K562 (cell line): ENCODE data around the gene NHSL2. TPM values are rescaled to one million over a fixed set of nuclear protein-coding genes. Genes with fewer than 3 reads are reported as not detected.

ENCODE experiments used
- ATAC-seq: fragments of 200-7000 bp; cut with Tn5 transposase; 3 replicates; pipeline ENCODE4 v1.9.1; 2020; ENCODE audit warnings: moderate library complexity
- BruUV-seq: library from RNA; stranded (reverse); fragments of 400-500 nt; replicated peaks from 2 replicates; lab custom pipeline; 2021; lab: Mats Ljungman, UMichigan
- CTCF ChIA-PET: fragments of 300-600 bp; formaldehyde crosslinking; extraction: SDS; loops from one replicate; lab custom pipeline; 2021; ENCODE audit warnings: low intra/inter-chr PET ratio; lab: Yijun Ruan, JAX
- POLR2A ChIA-PET: fragments of 300-600, 350-650 bp; sonication (Branson Sonifier 250); formaldehyde crosslinking; extraction: SDS; loops from one replicate; lab custom pipeline; 2021; ENCODE audit warnings: antibody characterized with exemption, inconsistent platforms; lab: Yijun Ruan, JAX
- DNase-seq, 4 experiments: peaks; one replicate each; pipeline versions ENCODE4 v3.0.0 to v3.0.0-alpha.2; 2011 to 2018; ENCODE audit warnings: low spot score in 3 of 4, mixed read lengths in 3 of 4; ENCODE audit errors: extremely low read depth in 1 of 4
- FAIRE-seq: peaks from 2 replicates; lab custom pipeline; 2011; peaks lifted over from hg19 to GRCh38; lab: Jason Lieb, UNC
- H2AFZ ChIP-seq: 2 replicates; pipeline ENCODE4 v1.6.0; 2011; ENCODE audit warnings: low read depth, low read length, control low read depth, inconsistent platforms
- H3K27ac ChIP-seq: fragments of 200-600 bp; 3 replicates; pipeline ENCODE4 v1.8.0; 2011; ENCODE audit warnings: low read depth, mild to moderate bottlenecking, control low read depth, inconsistent platforms, low read length, moderate library complexity, mixed read lengths; ENCODE audit errors: extremely low read depth
- H3K27me3 ChIP-seq, 2 experiments: fragments of 300-600 bp in 1 of 2; 2 replicates in 1 of 2; 3 replicates in 1 of 2; pipeline versions ENCODE4 v1.6.0 to v1.8.0; 2011; ENCODE audit warnings: inconsistent platforms in 2 of 2, low read length in 2 of 2, mild to moderate bottlenecking in 1 of 2, mixed read lengths in 1 of 2, moderate library complexity in 1 of 2; ENCODE audit not compliant: control insufficient read depth in 2 of 2, insufficient read depth in 2 of 2
- H3K36me3 ChIP-seq: fragments of 300-600 bp; 3 replicates; pipeline ENCODE4 v1.8.0; 2011; ENCODE audit warnings: mild to moderate bottlenecking, low read length, inconsistent platforms; ENCODE audit not compliant: control insufficient read depth, insufficient read depth
- H3K4me1 ChIP-seq, 2 experiments: fragments of 200-600 bp in 1 of 2; replicated peaks in 1 of 2; 2 replicates in 1 of 2; 3 replicates in 1 of 2; pipeline versions ENCODE4 v1.5.1 to v1.8.0; 2011; ENCODE audit warnings: inconsistent platforms in 2 of 2, low read length in 2 of 2, mild to moderate bottlenecking in 1 of 2, mixed read lengths in 1 of 2, moderate library complexity in 1 of 2; ENCODE audit not compliant: control insufficient read depth in 2 of 2, insufficient read depth in 2 of 2
- H3K4me2 ChIP-seq: 2 replicates; pipeline ENCODE4 v1.6.1; 2011; ENCODE audit warnings: low read length, control low read depth, inconsistent platforms, mixed read lengths; ENCODE audit not compliant: insufficient read depth
- H3K4me3 ChIP-seq: fragments of 200-600 bp; sonication (generic), shearing (Covaris generic); 2 replicates; pipeline ENCODE4 v1.5.1; 2016; ENCODE audit warnings: control low read depth, inconsistent platforms
- H3K79me2 ChIP-seq: fragments of 200-600 bp; 3 replicates; pipeline ENCODE4 v1.8.0; 2011; ENCODE audit warnings: low read length, inconsistent platforms; ENCODE audit not compliant: control insufficient read depth, insufficient read depth
- H3K9ac ChIP-seq, 2 experiments: 2 replicates each; pipeline versions ENCODE4 v1.6.0 to v1.6.1; 2011; ENCODE audit warnings: low read depth in 2 of 2, low read length in 2 of 2, control low read depth in 1 of 2, inconsistent platforms in 1 of 2, mild to moderate bottlenecking in 1 of 2, mixed read lengths in 1 of 2; ENCODE audit not compliant: insufficient read depth in 1 of 2
- H3K9me1 ChIP-seq: one replicate; pipeline ENCODE4 v1.6.0; 2011; ENCODE audit warnings: inconsistent platforms, mild to moderate bottlenecking, low read length, moderate library complexity; ENCODE audit not compliant: control insufficient read depth, insufficient read depth
- H3K9me3 ChIP-seq: replicated peaks from 2 replicates; pipeline ENCODE4 v1.5.1; 2011; ENCODE audit warnings: low read depth, low read length, inconsistent platforms; ENCODE audit not compliant: control insufficient read depth, insufficient read depth
- H4K20me1 ChIP-seq: replicated peaks from 2 replicates; pipeline ENCODE4 v1.6.1; 2011; ENCODE audit warnings: low read length, inconsistent platforms, mixed read lengths; ENCODE audit not compliant: control insufficient read depth, insufficient read depth
- CBX8 ChIP-seq: fragments of 200-600 bp; sonication (generic); IDR thresholded peaks from 2 replicates; pipeline ENCODE4 v1.6.1; 2012; ENCODE audit warnings: borderline replicate concordance, mixed run types, low read depth, mild to moderate bottlenecking, moderate library complexity, mixed read lengths, low read length, control low read depth, inconsistent platforms; ENCODE audit not compliant: poor library complexity, severe bottlenecking; ENCODE audit errors: extremely low read depth
- ILF3 ChIP-seq: fragments of 450-650 bp; IDR thresholded peaks from 2 replicates; pipeline ENCODE4 v1.6.1; 2018; ENCODE audit warnings: antibody characterized with exemption, mild to moderate bottlenecking, moderate library complexity, borderline replicate concordance
- JUNB ChIP-seq: fragments of 450-650 bp; formaldehyde crosslinking; conservative IDR thresholded peaks from 2 replicates; pipeline ENCODE4 v1.4.0; 2020; ENCODE audit warnings: mild to moderate bottlenecking
- PHF20 ChIP-seq: fragments of 450-650 bp; IDR thresholded peaks from 2 replicates; pipeline ENCODE4 v1.6.1; 2018; ENCODE audit not compliant: partially characterized antibody
- POU5F1 ChIP-seq: fragments of 150-350 bp; IDR thresholded peaks from 2 replicates; pipeline ENCODE4 v1.6.1; 2014; ENCODE audit warnings: borderline replicate concordance, low read length, low read depth, mild to moderate bottlenecking; ENCODE audit not compliant: partially characterized antibody
- SAP30 ChIP-seq: fragments of 200-600 bp; sonication (generic); IDR thresholded peaks from 2 replicates; pipeline ENCODE4 v1.6.1; 2012; ENCODE audit warnings: borderline replicate concordance, low read depth, mild to moderate bottlenecking, moderate library complexity, low read length, control low read depth, inconsistent platforms; ENCODE audit not compliant: insufficient read depth, poor library complexity, severe bottlenecking
- WGBS: fragments of 100-300 bp; shearing (Covaris generic); methylation state at CpG from one replicate; pipeline ENCODE4 v1.1.6; 2016; ENCODE audit warnings: low coverage, mixed read lengths; ENCODE audit not compliant: insufficient coverage; ENCODE audit errors: missing lambda C conversion rate; 5-methylcytosine and 5-hydroxymethylcytosine counted together
- in situ Hi-C: fragments of 300-500 bp; cut with MboI; formaldehyde crosslinking; loops from 4 replicates; pipeline ENCODE4 v1.15.0; 2018; ENCODE audit warnings: inconsistent platforms, mixed read lengths
- intact Hi-C: fragments of 100-400 bp; cut with micrococcal nuclease; formaldehyde crosslinking; loops from 2 replicates; pipeline ENCODE4 v1.14.2; 2022
- polyA plus RNA-seq, 8 experiments: library from polyadenylated mRNA; depleted of rRNA in 4 of 8; stranded (reverse) in 5 of 8; unstranded in 3 of 8; fragments of >200 nt; fragmentation: Nextera tagmentation in 2 of 8; fragmentation: Illumina TruSeq in 1 of 8; extraction: Ambion mirVana in 2 of 8; extraction: Trizol in 1 of 8; gene quantifications; 2 replicates each; pipeline versions ENCODE4 v1.2.1 to v1.2.3, GENCODE V29; 2011 to 2014; ENCODE audit warnings: inconsistent platforms in 1 of 8, missing spikeins in 1 of 8
- total RNA-seq, 7 experiments: library from RNA; depleted of rRNA in 6 of 7; stranded (reverse); fragments of >200 nt in 6 of 7; fragmentation: Illumina TruSeq in 2 of 7; extraction: Trizol in 2 of 7; gene quantifications; 2 replicates each; pipeline versions ENCODE4 v1.2.1 to v1.2.3, GENCODE V29; 2011 to 2021; ENCODE audit warnings: low replicate concordance in 1 of 7
- TF ChIP-seq, protein P1 (sequence below): IDR thresholded peaks from 3 replicates; pipeline ENCODE4 v1.6.1; 2011; ENCODE audit warnings: borderline replicate concordance, mild to moderate bottlenecking, moderate library complexity; ENCODE audit not compliant: insufficient read length; ENCODE audit errors: extremely low read depth
- TF ChIP-seq, protein P2 (sequence below), 2 experiments: fragments of 450-650 bp; IDR thresholded peaks; 2 replicates each; pipeline ENCODE4 v1.6.1; 2016

Gene NHSL2
- total and polyA plus RNA-seq, 9 of the 15 experiments (the other 6 are each of a cell fraction or from before 2014, with no cell fraction given) = 0.02 TPM; not detected in 8

DNA sequence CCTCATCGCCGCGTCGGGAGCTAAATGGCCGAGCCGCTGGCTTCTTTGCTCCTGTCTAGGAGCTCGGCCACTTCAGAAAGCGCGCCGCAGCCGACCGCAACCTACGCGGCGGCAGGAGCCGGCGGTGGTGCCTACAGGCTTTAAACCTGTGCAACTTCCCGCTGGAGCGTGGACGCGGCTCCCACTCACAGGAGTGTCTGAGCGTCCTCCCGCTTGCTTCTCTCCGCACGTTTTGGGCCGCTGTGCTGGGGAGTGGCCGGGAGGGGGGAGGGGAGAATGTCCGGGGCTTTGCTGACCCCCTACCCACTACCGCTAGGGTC lies 1.0 kb downstream of the NHSL2 start:
- BruUV-seq = no TSS peak
- no peak overlapping the region for H3K4me2 ChIP-seq
- no peak overlapping the region for H2AFZ ChIP-seq
- H3K79me2 ChIP-seq = no peaks in the 10 kb centered on the region
- DNase-seq (no peak), ATAC-seq (no peak)
- intact Hi-C loops (no loop called here), in situ Hi-C loops (no loop called here)
- H3K4me3 ChIP-seq = no peak overlapping the region
- no peaks in the 10 kb centered on the region for H3K36me3 ChIP-seq
- H3K4me1 ChIP-seq = peaks cover 0 to 12% of the 10 kb centered on the region in 2 experiments; a peak in 1 of 5 replicates
- ChIA-PET POLR2A (no interaction called here), CTCF (no interaction called here)
- no peaks in the 10 kb centered on the region for H3K9me1 ChIP-seq
- H4K20me1 ChIP-seq = no peaks in the 10 kb centered on the region
- no peaks in the 10 kb centered on the region for H3K9me3 ChIP-seq
- H3K9ac ChIP-seq = no peak overlapping the region; a peak in 1 of 4 replicates
- WGBS = 0% methylated on average over 1 of the region's 29 CpGs
- H3K27me3 ChIP-seq = peaks cover 0 to 22% of the 10 kb centered on the region in 2 experiments; a peak in 2 of 5 replicates
- TF ChIP-seq ILF3 (no peak), POU5F1 (no peak), PHF20 (no peak), SAP30 (no peak), CBX8 (no peak), JUNB (CRISPR knock-in tag) (no peak)
- TF ChIP-seq, all 486 proteins: peak for 0
- no peak for FAIRE-seq
- no peak overlapping the region for H3K27ac ChIP-seq

DNA sequence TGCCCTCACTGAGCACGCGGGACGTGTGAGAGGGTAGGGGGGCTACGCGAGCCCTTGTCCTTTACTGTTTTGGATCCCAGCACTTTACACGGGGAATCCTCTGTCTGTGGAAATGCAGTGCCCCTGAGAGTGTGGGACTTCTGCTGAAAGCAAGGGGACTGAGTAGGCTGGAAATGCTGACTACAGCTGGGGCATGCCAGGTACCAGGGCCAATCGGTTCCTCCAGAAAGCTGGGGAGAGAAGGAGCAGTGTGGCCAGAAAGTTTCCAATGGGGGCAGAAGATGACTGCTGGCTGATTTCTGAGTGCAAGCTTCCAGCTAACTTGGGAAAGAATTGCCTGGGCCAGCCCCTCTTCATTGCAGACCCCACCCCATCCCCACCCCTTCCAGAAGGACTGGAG lies 1.5 kb downstream of the NHSL2 start:
- no peak overlapping the region for H3K27ac ChIP-seq
- in situ Hi-C loops = no loop called here
- ATAC-seq (no peak), DNase-seq (no peak), FAIRE-seq (no peak)
- POLR2A ChIA-PET = no interaction called here
- no peaks in the 10 kb centered on the region for H3K79me2 ChIP-seq
- no peaks in the 10 kb centered on the region for H3K36me3 ChIP-seq
- BruUV-seq = no TSS peak
- H3K9ac ChIP-seq = no peak overlapping the region
- WGBS = 60% methylated on average over 6 of the region's 7 CpGs
- CTCF ChIA-PET = no interaction called here
- no peak overlapping the region for H2AFZ ChIP-seq
- intact Hi-C loops = no loop called here
- no peaks in the 10 kb centered on the region for H3K9me1 ChIP-seq
- peaks cover 0 to 22% of the 10 kb centered on the region in 2 experiments; a peak in 2 of 5 replicates for H3K27me3 ChIP-seq
- H3K4me3 ChIP-seq = no peak overlapping the region
- peaks cover 0 to 12% of the 10 kb centered on the region in 2 experiments; a peak in 1 of 5 replicates for H3K4me1 ChIP-seq
- no peaks in the 10 kb centered on the region for H3K9me3 ChIP-seq
- no peaks in the 10 kb centered on the region for H4K20me1 ChIP-seq
- H3K4me2 ChIP-seq = no peak overlapping the region
- TF ChIP-seq, protein P1, sequence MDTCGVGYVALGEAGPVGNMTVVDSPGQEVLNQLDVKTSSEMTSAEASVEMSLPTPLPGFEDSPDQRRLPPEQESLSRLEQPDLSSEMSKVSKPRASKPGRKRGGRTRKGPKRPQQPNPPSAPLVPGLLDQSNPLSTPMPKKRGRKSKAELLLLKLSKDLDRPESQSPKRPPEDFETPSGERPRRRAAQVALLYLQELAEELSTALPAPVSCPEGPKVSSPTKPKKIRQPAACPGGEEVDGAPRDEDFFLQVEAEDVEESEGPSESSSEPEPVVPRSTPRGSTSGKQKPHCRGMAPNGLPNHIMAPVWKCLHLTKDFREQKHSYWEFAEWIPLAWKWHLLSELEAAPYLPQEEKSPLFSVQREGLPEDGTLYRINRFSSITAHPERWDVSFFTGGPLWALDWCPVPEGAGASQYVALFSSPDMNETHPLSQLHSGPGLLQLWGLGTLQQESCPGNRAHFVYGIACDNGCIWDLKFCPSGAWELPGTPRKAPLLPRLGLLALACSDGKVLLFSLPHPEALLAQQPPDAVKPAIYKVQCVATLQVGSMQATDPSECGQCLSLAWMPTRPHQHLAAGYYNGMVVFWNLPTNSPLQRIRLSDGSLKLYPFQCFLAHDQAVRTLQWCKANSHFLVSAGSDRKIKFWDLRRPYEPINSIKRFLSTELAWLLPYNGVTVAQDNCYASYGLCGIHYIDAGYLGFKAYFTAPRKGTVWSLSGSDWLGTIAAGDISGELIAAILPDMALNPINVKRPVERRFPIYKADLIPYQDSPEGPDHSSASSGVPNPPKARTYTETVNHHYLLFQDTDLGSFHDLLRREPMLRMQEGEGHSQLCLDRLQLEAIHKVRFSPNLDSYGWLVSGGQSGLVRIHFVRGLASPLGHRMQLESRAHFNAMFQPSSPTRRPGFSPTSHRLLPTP = no peak
- TF ChIP-seq, protein P2, sequence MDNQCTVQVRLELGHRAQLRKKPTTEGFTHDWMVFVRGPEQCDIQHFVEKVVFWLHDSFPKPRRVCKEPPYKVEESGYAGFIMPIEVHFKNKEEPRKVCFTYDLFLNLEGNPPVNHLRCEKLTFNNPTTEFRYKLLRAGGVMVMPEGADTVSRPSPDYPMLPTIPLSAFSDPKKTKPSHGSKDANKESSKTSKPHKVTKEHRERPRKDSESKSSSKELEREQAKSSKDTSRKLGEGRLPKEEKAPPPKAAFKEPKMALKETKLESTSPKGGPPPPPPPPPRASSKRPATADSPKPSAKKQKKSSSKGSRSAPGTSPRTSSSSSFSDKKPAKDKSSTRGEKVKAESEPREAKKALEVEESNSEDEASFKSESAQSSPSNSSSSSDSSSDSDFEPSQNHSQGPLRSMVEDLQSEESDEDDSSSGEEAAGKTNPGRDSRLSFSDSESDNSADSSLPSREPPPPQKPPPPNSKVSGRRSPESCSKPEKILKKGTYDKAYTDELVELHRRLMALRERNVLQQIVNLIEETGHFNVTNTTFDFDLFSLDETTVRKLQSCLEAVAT (IDR thresholded peaks at IDR 0.05) = no peak
